H9 (cell line): ENCODE data around the gene SRP19. TPM values are rescaled to one million over a fixed set of nuclear protein-coding genes. Genes with fewer than 3 reads are reported as not detected.

ENCODE experiments used
- DNase-seq: peaks from one replicate; pipeline ENCODE4 v3.0.0-alpha.2; 2017
- H2AFZ ChIP-seq: one replicate; pipeline ENCODE4 v1.6.1; 2013; ENCODE audit warnings: mild to moderate bottlenecking, low read length, control low read depth, moderate library complexity
- H2AK5ac ChIP-seq: 2 replicates; pipeline ENCODE4 v1.6.1; 2013; ENCODE audit warnings: low read length, control low read depth, mixed read lengths; ENCODE audit not compliant: insufficient read length
- H2BK120ac ChIP-seq: one replicate; pipeline ENCODE4 v1.6.1; 2013; ENCODE audit warnings: low read depth, mild to moderate bottlenecking, low read length, control low read depth, inconsistent platforms; ENCODE audit not compliant: poor library complexity, severe bottlenecking
- H2BK12ac ChIP-seq: 2 replicates; pipeline ENCODE4 v1.6.1; 2013; ENCODE audit warnings: low read length, control low read depth, mixed read lengths, low read depth; ENCODE audit not compliant: insufficient read length
- H2BK15ac ChIP-seq: 2 replicates; pipeline ENCODE4 v1.6.1; 2013; ENCODE audit warnings: low read depth, low read length, control low read depth
- H2BK20ac ChIP-seq: one replicate; pipeline ENCODE4 v1.6.1; 2013; ENCODE audit warnings: low read depth, mild to moderate bottlenecking, low read length, control low read depth, inconsistent platforms; ENCODE audit not compliant: poor library complexity, severe bottlenecking
- H2BK5ac ChIP-seq: 2 replicates; pipeline ENCODE4 v1.6.1; 2013; ENCODE audit warnings: low read length, control low read depth, mixed read lengths; ENCODE audit not compliant: insufficient read length
- H3K14ac ChIP-seq: 2 replicates; pipeline ENCODE4 v1.6.1; 2013; ENCODE audit warnings: low read length, control low read depth; ENCODE audit not compliant: insufficient read depth
- H3K18ac ChIP-seq: 2 replicates; pipeline ENCODE4 v1.6.1; 2013; ENCODE audit warnings: low read depth, mild to moderate bottlenecking, mixed read lengths, low read length, control low read depth; ENCODE audit not compliant: insufficient read length
- H3K23ac ChIP-seq: 2 replicates; pipeline ENCODE4 v1.6.1; 2013; ENCODE audit warnings: low read length, control low read depth, mixed read lengths, low read depth; ENCODE audit not compliant: insufficient read length
- H3K23me2 ChIP-seq: 2 replicates; pipeline ENCODE4 v1.6.1; 2013; ENCODE audit warnings: low read depth, mild to moderate bottlenecking, mixed read lengths, low read length, control low read depth; ENCODE audit not compliant: insufficient read length, poor library complexity, severe bottlenecking
- H3K27ac ChIP-seq: 2 replicates; pipeline ENCODE4 v1.5.1; 2013; ENCODE audit warnings: low read length, control low read depth, mixed read lengths, low read depth; ENCODE audit not compliant: insufficient read length
- H3K27me3 ChIP-seq: 2 replicates; pipeline ENCODE4 v1.6.1; 2013; ENCODE audit warnings: low read length, control low read depth, inconsistent platforms; ENCODE audit not compliant: insufficient read depth
- H3K4ac ChIP-seq: 2 replicates; pipeline ENCODE4 v1.6.1; 2013; ENCODE audit warnings: low read depth, mild to moderate bottlenecking, control low read depth, inconsistent platforms, low read length, moderate library complexity
- H3K4me1 ChIP-seq: 2 replicates; pipeline ENCODE4 v1.6.1; 2013; ENCODE audit warnings: low read length, control low read depth, inconsistent platforms; ENCODE audit not compliant: insufficient read depth
- H3K4me2 ChIP-seq: 2 replicates; pipeline ENCODE4 v1.6.1; 2013; ENCODE audit warnings: low read length, control low read depth, mixed read lengths; ENCODE audit not compliant: insufficient read length, insufficient read depth
- H3K56ac ChIP-seq: 2 replicates; pipeline ENCODE4 v1.6.1; 2013; ENCODE audit warnings: low read depth, mild to moderate bottlenecking, mixed read lengths, low read length, control low read depth; ENCODE audit not compliant: insufficient read length
- H3K79me1 ChIP-seq: 2 replicates; pipeline ENCODE4 v1.6.1; 2013; ENCODE audit warnings: low read depth, mild to moderate bottlenecking, moderate library complexity, low read length, control low read depth, inconsistent platforms; ENCODE audit not compliant: insufficient read depth, poor library complexity, severe bottlenecking
- H3K79me2 ChIP-seq: 2 replicates; pipeline ENCODE4 v1.6.1; 2013; ENCODE audit warnings: low read length, control low read depth, inconsistent platforms; ENCODE audit not compliant: insufficient read depth
- H3K9ac ChIP-seq: 2 replicates; pipeline ENCODE4 v1.6.1; 2013; ENCODE audit warnings: low read length, control low read depth, mixed read lengths; ENCODE audit not compliant: insufficient read length; ENCODE audit errors: extremely low read depth
- H3K9me3 ChIP-seq: one replicate; pipeline ENCODE4 v1.6.1; 2013; ENCODE audit warnings: low read depth, low read length, inconsistent platforms; ENCODE audit not compliant: control insufficient read depth
- H3T11ph ChIP-seq: one replicate; pipeline ENCODE4 v1.6.1; 2013; ENCODE audit warnings: mild to moderate bottlenecking, low read length, control low read depth, inconsistent platforms
- H4K20me1 ChIP-seq: one replicate; pipeline ENCODE4 v1.6.1; 2013; ENCODE audit not compliant: control insufficient read depth, insufficient read length, insufficient read depth
- H4K5ac ChIP-seq: 2 replicates; pipeline ENCODE4 v1.6.1; 2013; ENCODE audit warnings: low read depth, mild to moderate bottlenecking, mixed read lengths, low read length, control low read depth; ENCODE audit not compliant: insufficient read length
- H4K8ac ChIP-seq: replicated peaks from 2 replicates; pipeline ENCODE4 v1.6.1; 2013; ENCODE audit warnings: low read length, control low read depth, mixed read lengths, low read depth; ENCODE audit not compliant: insufficient read length
- H4K91ac ChIP-seq: 2 replicates; pipeline ENCODE4 v1.6.1; 2013; ENCODE audit warnings: low read depth, mild to moderate bottlenecking, moderate library complexity, mixed read lengths, low read length, control low read depth; ENCODE audit not compliant: insufficient read length
- H3K27ac Mint-ChIP-seq, 3 experiments: 2 replicates in 2 of 3; 3 replicates in 1 of 3; pipeline ENCODE4 v1.8.0; 2020 to 2021; ENCODE audit warnings: mixed read lengths in 3 of 3, mild to moderate bottlenecking in 1 of 3, moderate library complexity in 1 of 3
- H3K27me3 Mint-ChIP-seq: 2 replicates; pipeline ENCODE4 v1.8.0; 2021; ENCODE audit warnings: low read depth, mild to moderate bottlenecking, moderate library complexity, mixed read lengths
- H3K36me3 Mint-ChIP-seq, 3 experiments: 2 replicates in 2 of 3; 3 replicates in 1 of 3; pipeline ENCODE4 v1.8.0; 2020 to 2021; ENCODE audit warnings: low read depth in 3 of 3, mixed read lengths in 3 of 3; ENCODE audit not compliant: insufficient read depth in 1 of 3
- H3K4me1 Mint-ChIP-seq, 2 experiments: 2 replicates each; pipeline ENCODE4 v1.8.0; 2020; ENCODE audit warnings: mixed read lengths in 2 of 2
- H3K4me3 Mint-ChIP-seq, 2 experiments: 2 replicates in 1 of 2; 3 replicates in 1 of 2; pipeline ENCODE4 v1.8.0; 2020 to 2021; ENCODE audit warnings: mild to moderate bottlenecking in 2 of 2, mixed read lengths in 2 of 2, moderate library complexity in 1 of 2
- H3K9me3 Mint-ChIP-seq, 2 experiments: 2 replicates in 1 of 2; 3 replicates in 1 of 2; pipeline ENCODE4 v1.8.0; 2020; ENCODE audit warnings: mild to moderate bottlenecking in 2 of 2, mixed read lengths in 2 of 2, moderate library complexity in 1 of 2
- CTCF ChIP-seq: fragments of 200-600 bp; sonication (generic); conservative IDR thresholded peaks from 3 replicates; pipeline ENCODE4 v1.8.0; 2021; ENCODE audit warnings: antibody characterized with exemption, mild to moderate bottlenecking
- WGBS: extraction: QIAGEN DNeasy Blood & Tissue Kit; methylation state at CpG from one replicate; pipeline ENCODE4 v1.1.7; 2013; ENCODE audit warnings: missing lambda C conversion rate, low lambda C conversion rate, mixed read lengths; ENCODE audit not compliant: insufficient read length; ENCODE audit errors: extremely low coverage; 5-methylcytosine and 5-hydroxymethylcytosine counted together
- total RNA-seq: library from RNA; stranded (reverse); gene quantifications from 2 replicates; pipeline ENCODE4 v1.2.1, GENCODE V29; 2021

The SRP19 gene
- total RNA-seq, 1 experiment from 2014 or later, result 78.9 TPM

DNA sequence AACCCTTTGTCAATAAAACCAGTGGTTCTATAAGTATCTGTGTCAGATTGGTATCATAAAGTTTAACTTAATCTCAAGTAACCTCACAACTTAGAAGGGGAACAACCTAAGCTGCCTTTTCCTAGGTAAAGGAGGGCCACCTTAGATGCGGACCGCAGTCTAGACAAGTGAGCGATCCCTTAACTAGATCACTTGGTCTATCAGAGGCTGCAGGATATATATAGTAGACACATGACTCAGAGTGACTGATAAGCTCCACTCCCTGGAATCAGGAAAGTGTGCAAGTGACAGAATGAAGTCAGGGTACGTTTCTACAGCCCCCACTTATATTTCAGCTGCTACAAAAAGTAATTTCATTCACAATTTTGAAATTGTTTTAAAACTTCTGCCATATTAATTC lies 53.5 kb downstream of the SRP19 start:
- H3K23me2 ChIP-seq, result no peaks in the 10 kb centered on the region
- Mint-ChIP-seq H3K27ac (0 out of 7 replicates have a peak overlapping the region, but pooled peaks of 1 of the 3 experiments have one; percentile 59), H3K9me3 (no peaks in the 10 kb centered on the region), H3K27me3 (no peaks in the 10 kb centered on the region), H3K4me3 (no peak overlapping the region), H3K36me3 (peaks cover 8 to 53% (median 48%) of the 10 kb centered on the region in 3 experiments; a peak in 6 of 7 replicates), H3K4me1 (no peaks in the 10 kb centered on the region)
- no peak overlapping the region for H3K4ac ChIP-seq
- no peak overlapping the region for H3K4me2 ChIP-seq
- no peaks in the 10 kb centered on the region for H3K27me3 ChIP-seq
- DNase-seq, result no peak
- no peak for TF ChIP-seq CTCF
- no CpG with 5 or more reads among the region's 4 CpGs for WGBS
- no peak overlapping the region for H2BK15ac ChIP-seq
- H3K18ac ChIP-seq, result no peak overlapping the region
- H3K4me1 ChIP-seq, result no peaks in the 10 kb centered on the region
- peaks cover 4% of the 10 kb centered on the region for H3K79me1 ChIP-seq
- no peak overlapping the region for H2BK120ac ChIP-seq
- no peak overlapping the region for H3K56ac ChIP-seq
- no peak overlapping the region for H2BK20ac ChIP-seq
- H3K14ac ChIP-seq, result no peak overlapping the region
- H2BK12ac ChIP-seq, result no peak overlapping the region
- H4K91ac ChIP-seq, result no peak overlapping the region
- H3K79me2 ChIP-seq, result no peaks in the 10 kb centered on the region
- H4K20me1 ChIP-seq, result no peaks in the 10 kb centered on the region
- H3K9ac ChIP-seq, result no peak overlapping the region
- no peak overlapping the region for H4K5ac ChIP-seq
- H2BK5ac ChIP-seq, result no peak overlapping the region
- H3K9me3 ChIP-seq, result no peaks in the 10 kb centered on the region
- no peak overlapping the region for H3K23ac ChIP-seq
- H3K27ac ChIP-seq, result no peak overlapping the region
- no peak overlapping the region for H2AFZ ChIP-seq
- H4K8ac ChIP-seq, result no peak overlapping the region
- H3T11ph ChIP-seq, result no peak overlapping the region
- H2AK5ac ChIP-seq, result no peak overlapping the region
